ENCODE measurements around the gene MITF. TPM values are rescaled to one million over a fixed set of nuclear protein-coding genes. Genes with fewer than 3 reads are reported as not detected.

The MITF gene
- total and polyA plus RNA-seq, 3 donors from 2014 or later = 5.5 to 9.0 (median 5.8) TPM

GRCh38 chr3:69888040-69888942 lies 149.0 kb downstream of the MITF start:
- Histone ChIP-seq H3K36me3 (ENCODE audit: low read depth, missing control alignments) (no peaks in the 10 kb centered on the region), H3K27ac (no peak overlapping the region), H3K4me3 (no peak overlapping the region), H3K4me1 (no peaks in the 10 kb centered on the region), H3K27me3 (no peaks in the 10 kb centered on the region), H3K9me3 (no peaks in the 10 kb centered on the region)
- no peak for DNase-seq
- 85 to 87% methylated on average over 13 of the region's 13 CpGs for WGBS, 2 donors
- intact Hi-C loops (cut with DNase I; ENCODE audit: low total_unique reads) = no loop called here
- TF ChIP-seq CTCF (IDR thresholded peaks at IDR 0.05) (no peak), POLR2A (IDR thresholded peaks at IDR 0.05) (no peak)

- no peaks in the 10 kb centered on the region for H3K27me3 ChIP-seq
- no peaks in the 10 kb centered on the region for H3K9me3 ChIP-seq
- TF ChIP-seq CTCF (IDR thresholded peaks at IDR 0.05) = no peak
- no peak for TF ChIP-seq POLR2A (IDR thresholded peaks at IDR 0.05)
- intact Hi-C loops (cut with DNase I; ENCODE audit: low total_unique reads) = no loop called here
- no peaks in the 10 kb centered on the region for H3K4me1 ChIP-seq
- H3K36me3 ChIP-seq (ENCODE audit: low read depth, missing control alignments) = no peaks in the 10 kb centered on the region
- H3K4me3 ChIP-seq = no peak overlapping the region
- no peak for DNase-seq
- WGBS, 2 donors = 88 to 90% methylated on average over 3 of the region's 3 CpGs
- H3K27ac ChIP-seq = no peak overlapping the region
Measured at GRCh38 chr3:69888943-69889315, 149.7 kb downstream of the MITF start.

- no peak for TF ChIP-seq CTCF (IDR thresholded peaks at IDR 0.05)
- TF ChIP-seq POLR2A (IDR thresholded peaks at IDR 0.05) = no peak
- Histone ChIP-seq H3K36me3 (ENCODE audit: low read depth, missing control alignments) (no peaks in the 10 kb centered on the region), H3K27ac (no peak overlapping the region), H3K9me3 (no peaks in the 10 kb centered on the region), H3K4me1 (no peaks in the 10 kb centered on the region), H3K4me3 (no peak overlapping the region), H3K27me3 (no peaks in the 10 kb centered on the region)
- no peak for DNase-seq
- 96 to 98% methylated on average over 4 of the region's 4 CpGs for WGBS, 2 donors
- intact Hi-C loops (cut with DNase I; ENCODE audit: low total_unique reads) = no loop called here
Measured at GRCh38 chr3:69890084-69890483, 150.8 kb downstream of the MITF start.

GRCh38 chr3:69890691-69891090 lies 151.4 kb downstream of the MITF start:
- Histone ChIP-seq H3K36me3 (ENCODE audit: low read depth, missing control alignments) (no peaks in the 10 kb centered on the region), H3K27ac (no peak overlapping the region), H3K27me3 (no peaks in the 10 kb centered on the region), H3K4me1 (no peaks in the 10 kb centered on the region), H3K4me3 (no peak overlapping the region), H3K9me3 (no peaks in the 10 kb centered on the region)
- 91 to 92% methylated on average over 2 of the region's 2 CpGs for WGBS, 2 donors
- no peak for DNase-seq
- TF ChIP-seq CTCF (IDR thresholded peaks at IDR 0.05) (no peak), POLR2A (IDR thresholded peaks at IDR 0.05) (no peak)
- intact Hi-C loops (cut with DNase I; ENCODE audit: low total_unique reads) = no loop called here

- Histone ChIP-seq H3K27ac (no peak overlapping the region), H3K4me3 (no peak overlapping the region), H3K36me3 (ENCODE audit: low read depth, missing control alignments) (no peaks in the 10 kb centered on the region), H3K27me3 (no peaks in the 10 kb centered on the region), H3K4me1 (no peaks in the 10 kb centered on the region), H3K9me3 (no peaks in the 10 kb centered on the region)
- WGBS, 2 donors = 93 to 96% methylated on average over 4 of the region's 4 CpGs
- TF ChIP-seq CTCF (IDR thresholded peaks at IDR 0.05) (no peak), POLR2A (IDR thresholded peaks at IDR 0.05) (no peak)
- DNase-seq = no peak
- intact Hi-C loops (cut with DNase I; ENCODE audit: low total_unique reads) = no loop called here
Measured at GRCh38 chr3:69892706-69893105, 153.4 kb downstream of the MITF start.
